OCI-LY1 (cell line): ENCODE results near the gene CELF2.

Source experiments
- H2AFZ ChIP-seq: fragments of 200-600 bp; sonication (generic), shearing (Covaris generic); 2 replicates; pipeline ENCODE4 v1.6.0; 2014; ENCODE audit warnings: antibody characterized with exemption, mild to moderate bottlenecking, low read length
- H3F3A ChIP-seq: fragments of 200-600 bp; sonication (generic), shearing (Covaris generic); 2 replicates; pipeline ENCODE4 v1.6.0; 2014; ENCODE audit warnings: mild to moderate bottlenecking, antibody characterized with exemption, low read length, moderate library complexity; ENCODE audit not compliant: insufficient read depth
- H3K27ac ChIP-seq: fragments of 200-600 bp; sonication (generic); 2 replicates; pipeline ENCODE4 v1.5.1; 2014; ENCODE audit warnings: low read length, mixed run types, mild to moderate bottlenecking, low read depth; ENCODE audit not compliant: poor library complexity, severe bottlenecking
- H3K27me3 ChIP-seq: fragments of 200-600 bp; sonication (generic); 2 replicates; pipeline ENCODE4 v1.6.0; 2014; ENCODE audit warnings: antibody characterized with exemption, mild to moderate bottlenecking, low read length, moderate library complexity; ENCODE audit not compliant: insufficient read depth
- H3K36me3 ChIP-seq: fragments of 200-600 bp; sonication (generic); 2 replicates; pipeline ENCODE4 v1.6.1; 2014; ENCODE audit warnings: mild to moderate bottlenecking, antibody characterized with exemption, low read length, moderate library complexity, mixed read lengths; ENCODE audit not compliant: insufficient read depth
- H3K4me1 ChIP-seq: fragments of 200-600 bp; sonication (generic); 2 replicates; pipeline ENCODE4 v1.5.1; 2014; ENCODE audit warnings: mild to moderate bottlenecking, low read length, moderate library complexity; ENCODE audit not compliant: insufficient read depth, severe bottlenecking
- H3K4me2 ChIP-seq: fragments of 200-600 bp; sonication (generic), shearing (Covaris generic); 2 replicates; pipeline ENCODE4 v1.6.1; 2014; ENCODE audit warnings: low read length
- H3K4me3 ChIP-seq: fragments of 200-600 bp; sonication (generic); 2 replicates; pipeline ENCODE4 v1.5.1; 2014; ENCODE audit warnings: low read length, low read depth, mild to moderate bottlenecking, mixed read lengths; ENCODE audit not compliant: poor library complexity, severe bottlenecking
- H3K79me2 ChIP-seq: fragments of 200-600 bp; shearing (Covaris generic); 2 replicates; pipeline ENCODE4 v1.6.1; 2016; ENCODE audit warnings: mixed run types, low read length, mixed read lengths; ENCODE audit not compliant: insufficient read depth
- H3K9ac ChIP-seq: fragments of 200-600 bp; sonication (generic), shearing (Covaris generic); 2 replicates; pipeline ENCODE4 v1.6.1; 2014; ENCODE audit warnings: mild to moderate bottlenecking, low read length, mixed read lengths
- H3K9me2 ChIP-seq: fragments of 200-600 bp; sonication (generic), shearing (Covaris generic); 2 replicates; pipeline ENCODE4 v1.6.1; 2014; ENCODE audit warnings: low read depth, mild to moderate bottlenecking, low read length, mixed read lengths
- H3K9me3 ChIP-seq: fragments of 200-600 bp; shearing (Covaris generic); 2 replicates; pipeline ENCODE4 v1.6.1; 2014; ENCODE audit warnings: low read length, mixed read lengths
- H4K20me1 ChIP-seq: fragments of 200-600 bp; sonication (generic), shearing (Covaris generic); 2 replicates; pipeline ENCODE4 v1.6.0; 2016; ENCODE audit warnings: mild to moderate bottlenecking, low read length; ENCODE audit not compliant: insufficient read depth
- EZH2 ChIP-seq: fragments of 200-600 bp; sonication (generic), shearing (Covaris generic); IDR thresholded peaks from 2 replicates; pipeline ENCODE4 v1.8.0; 2017; ENCODE audit warnings: borderline replicate concordance, mixed run types, mild to moderate bottlenecking, antibody characterized with exemption, low read length, moderate library complexity, mixed read lengths
- TF ChIP-seq, protein P1 (sequence below): fragments of 200-600 bp; sonication (generic), shearing (Covaris generic); IDR thresholded peaks from 2 replicates; pipeline ENCODE4 v1.5.1; 2017; ENCODE audit warnings: mild to moderate bottlenecking, antibody characterized with exemption, low read length, moderate library complexity, mixed read lengths

The CELF2 gene

DNA sequence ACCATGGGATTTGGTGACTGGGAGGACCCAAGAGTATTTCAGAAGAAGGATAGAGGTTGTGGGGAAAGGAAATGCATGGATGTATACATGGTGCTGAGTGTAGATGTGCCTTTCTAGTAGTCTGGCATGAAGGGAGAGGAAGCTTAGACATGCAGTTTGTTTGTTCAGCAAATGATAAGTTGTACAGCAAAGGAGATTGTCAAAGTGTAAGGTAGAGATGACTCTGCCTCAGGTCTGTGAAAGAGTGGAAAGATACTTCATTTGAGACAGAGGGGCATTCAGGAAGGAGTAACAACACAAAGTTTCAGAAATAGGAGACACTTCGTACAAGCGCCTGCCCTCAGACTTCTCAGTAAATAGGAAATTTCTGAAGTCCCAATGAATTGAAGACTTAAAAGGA lies 152.3 kb downstream of the CELF2 start:
- H3K9me3 ChIP-seq, result no peaks in the 10 kb centered on the region
- no peak overlapping the region for H3K27ac ChIP-seq
- H3K9me2 ChIP-seq, result no peaks in the 10 kb centered on the region
- no peak overlapping the region for H3K9ac ChIP-seq
- H3K27me3 ChIP-seq, result no peaks in the 10 kb centered on the region
- H3K36me3 ChIP-seq, result no peaks in the 10 kb centered on the region
- no peak overlapping the region for H2AFZ ChIP-seq
- peaks cover 22% of the 10 kb centered on the region for H3K4me1 ChIP-seq
- H3K79me2 ChIP-seq, result no peaks in the 10 kb centered on the region
- H3K4me2 ChIP-seq, result no peak overlapping the region
- TF ChIP-seq, protein P1, sequence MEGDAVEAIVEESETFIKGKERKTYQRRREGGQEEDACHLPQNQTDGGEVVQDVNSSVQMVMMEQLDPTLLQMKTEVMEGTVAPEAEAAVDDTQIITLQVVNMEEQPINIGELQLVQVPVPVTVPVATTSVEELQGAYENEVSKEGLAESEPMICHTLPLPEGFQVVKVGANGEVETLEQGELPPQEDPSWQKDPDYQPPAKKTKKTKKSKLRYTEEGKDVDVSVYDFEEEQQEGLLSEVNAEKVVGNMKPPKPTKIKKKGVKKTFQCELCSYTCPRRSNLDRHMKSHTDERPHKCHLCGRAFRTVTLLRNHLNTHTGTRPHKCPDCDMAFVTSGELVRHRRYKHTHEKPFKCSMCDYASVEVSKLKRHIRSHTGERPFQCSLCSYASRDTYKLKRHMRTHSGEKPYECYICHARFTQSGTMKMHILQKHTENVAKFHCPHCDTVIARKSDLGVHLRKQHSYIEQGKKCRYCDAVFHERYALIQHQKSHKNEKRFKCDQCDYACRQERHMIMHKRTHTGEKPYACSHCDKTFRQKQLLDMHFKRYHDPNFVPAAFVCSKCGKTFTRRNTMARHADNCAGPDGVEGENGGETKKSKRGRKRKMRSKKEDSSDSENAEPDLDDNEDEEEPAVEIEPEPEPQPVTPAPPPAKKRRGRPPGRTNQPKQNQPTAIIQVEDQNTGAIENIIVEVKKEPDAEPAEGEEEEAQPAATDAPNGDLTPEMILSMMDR, result no peak
- no peak for TF ChIP-seq EZH2
- H3F3A ChIP-seq, result no peaks in the 10 kb centered on the region
- H3K4me3 ChIP-seq, result no peak overlapping the region
- H4K20me1 ChIP-seq, result no peaks in the 10 kb centered on the region

GRCh38 chr10:11170574-11170973 lies 152.9 kb downstream of the CELF2 start:
- Histone ChIP-seq H3K4me1 (peaks cover 22% of the 10 kb centered on the region), H3K4me2 (peak overlapping the region; percentile 36; the same call in 1 of the 2 replicates), H3K79me2 (no peaks in the 10 kb centered on the region), H3K9me3 (no peaks in the 10 kb centered on the region), H3K9ac (no peak overlapping the region), H3K36me3 (no peaks in the 10 kb centered on the region; the same call in 1 of the 2 replicates), H3K27me3 (no peaks in the 10 kb centered on the region), H2AFZ (no peak overlapping the region), H4K20me1 (no peaks in the 10 kb centered on the region), H3F3A (no peaks in the 10 kb centered on the region), H3K4me3 (no peak overlapping the region), H3K9me2 (no peaks in the 10 kb centered on the region), H3K27ac (no peak overlapping the region)
- TF ChIP-seq, protein P1, result no peak
- TF ChIP-seq EZH2, result no peak

DNA sequence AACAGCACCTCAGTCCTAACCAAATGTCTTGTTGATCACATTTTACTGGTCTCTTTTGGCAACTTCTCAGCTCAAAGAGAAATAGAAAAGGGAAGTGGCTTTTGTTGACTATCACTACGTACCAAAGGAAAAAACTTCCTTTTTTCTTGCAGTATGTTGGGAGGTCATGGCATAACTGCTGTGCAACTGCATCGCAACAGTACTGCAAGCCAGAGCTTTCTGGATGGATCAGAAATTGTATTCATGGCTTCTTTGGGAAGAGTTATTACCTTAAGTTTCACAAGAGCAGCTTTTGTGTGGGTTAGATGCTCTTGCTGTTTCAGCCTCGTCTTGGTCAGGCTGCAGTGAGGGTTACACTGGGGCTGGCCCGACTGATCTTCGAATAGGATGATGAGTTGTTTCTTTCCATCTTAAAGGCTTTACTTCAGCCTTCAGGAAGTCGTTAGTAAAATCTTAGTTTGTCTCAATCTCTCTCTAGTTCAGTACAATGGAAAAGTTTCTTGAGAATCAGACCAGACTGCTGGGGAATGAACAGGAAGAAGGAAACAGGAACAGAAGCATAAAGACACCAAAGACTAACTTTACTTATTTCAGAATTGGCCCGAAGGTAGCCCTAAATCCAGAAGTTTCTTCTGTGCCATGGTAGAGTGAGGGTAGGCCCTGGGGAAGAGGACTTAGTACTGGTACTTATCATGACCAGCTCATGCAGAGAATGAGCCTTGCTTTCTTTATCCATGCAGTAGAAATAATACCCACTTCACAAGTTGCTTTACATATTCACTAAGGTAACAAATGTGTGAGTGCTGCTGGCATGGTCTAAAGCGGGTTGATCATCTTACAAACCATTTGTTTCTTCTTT lies 153.6 kb downstream of the CELF2 start:
- H3K27ac ChIP-seq, result no peak overlapping the region
- H2AFZ ChIP-seq, result no peak overlapping the region
- H4K20me1 ChIP-seq, result no peaks in the 10 kb centered on the region
- H3F3A ChIP-seq, result no peaks in the 10 kb centered on the region
- no peak overlapping the region for H3K9ac ChIP-seq
- TF ChIP-seq EZH2, result no peak
- TF ChIP-seq, protein P1, result no peak
- 0 out of 2 replicates have a peak, but pooled peaks cover 3% of the 10 kb centered on the region for H3K27me3 ChIP-seq
- H3K79me2 ChIP-seq, result no peaks in the 10 kb centered on the region
- peak overlapping the region; percentile 36 for H3K4me2 ChIP-seq
- no peaks in the 10 kb centered on the region for H3K9me2 ChIP-seq
- no peaks in the 10 kb centered on the region; the same call in 1 of the 2 replicates for H3K36me3 ChIP-seq
- H3K4me1 ChIP-seq, result peaks cover 21% of the 10 kb centered on the region
- H3K4me3 ChIP-seq, result no peak overlapping the region
- no peaks in the 10 kb centered on the region for H3K9me3 ChIP-seq
